ENCODE results near the gene JAGN1. TPM values are rescaled to one million over a fixed set of nuclear protein-coding genes. Genes with fewer than 3 reads are reported as not detected.

Gene JAGN1
- total RNA-seq, 1 donor from 2014 or later: 32.7 TPM

GRCh38 chr3:9879830-9880549 is 10.4 kb upstream of the JAGN1 start, which contains the start of gene CIDEC:
CIDEC (minus strand) TSS chr3:9880253; CDS start chr3:9878486, 1,767 bp downstream.
- Histone ChIP-seq H3K4me1 (no peaks in the 10 kb centered on the region), H3K27me3 (no peaks in the 10 kb centered on the region), H3K4me3 (no peak within 1 kb of the TSS), H3K4me2 (no peak within 1 kb of the TSS), H3K9me3 (ENCODE audit: low read depth) (no peaks in the 10 kb centered on the region), H4K20me1 (ENCODE audit: low read depth) (no peaks in the 10 kb centered on the region), H2AFZ (replicated peaks) (no peak within 1 kb of the TSS), H3K79me2 (ENCODE audit: low read depth) (no peaks in the 10 kb centered on the region), H3K9ac (no peak within 1 kb of the TSS), H3K36me3 (no peaks in the 10 kb centered on the region), H3F3A (ENCODE audit: low read depth) (no peaks in the 10 kb centered on the region), H3K27ac (no peak within 1 kb of the TSS)
- H3K36me3 Mint-ChIP-seq: no peaks in the 10 kb centered on the region
- H3K27me3 Mint-ChIP-seq (ENCODE audit: insufficient read depth, low read depth): peaks cover 4% of the 10 kb centered on the region
- no peak within 1 kb of the TSS for H3K4me3 Mint-ChIP-seq
- no peak for DNase-seq (ENCODE audit: low spot score)
- H3K9me3 Mint-ChIP-seq: peaks cover 2% of the 10 kb centered on the region
- no peaks in the 10 kb centered on the region for H3K4me1 Mint-ChIP-seq
- H3K27ac Mint-ChIP-seq: peak within 1 kb of the TSS; percentile 88
- TF ChIP-seq EZH2 (IDR thresholded peaks at IDR 0.05) (no peak), EZH2phosphoT487 (IDR thresholded peaks at IDR 0.05) (no peak), CTCF (IDR thresholded peaks at IDR 0.05) (no peak)

GRCh38 chr3:9881441-9881840 is 9.0 kb upstream of the JAGN1 start:
- Histone ChIP-seq H3K9me3 (ENCODE audit: low read depth) (no peaks in the 10 kb centered on the region), H3K4me3 (no peak overlapping the region), H2AFZ (replicated peaks) (no peak overlapping the region), H3K9ac (no peak overlapping the region), H3K27ac (no peak overlapping the region), H3K27me3 (no peaks in the 10 kb centered on the region), H3K79me2 (ENCODE audit: low read depth) (no peaks in the 10 kb centered on the region), H3K4me1 (no peaks in the 10 kb centered on the region), H3K4me2 (no peak overlapping the region), H4K20me1 (ENCODE audit: low read depth) (no peaks in the 10 kb centered on the region), H3F3A (ENCODE audit: low read depth) (no peaks in the 10 kb centered on the region), H3K36me3 (no peaks in the 10 kb centered on the region)
- H3K4me1 Mint-ChIP-seq: no peaks in the 10 kb centered on the region
- no peak overlapping the region for H3K4me3 Mint-ChIP-seq
- DNase-seq (ENCODE audit: low spot score): no peak
- no peak overlapping the region for H3K27ac Mint-ChIP-seq
- H3K36me3 Mint-ChIP-seq: no peaks in the 10 kb centered on the region
- peaks cover 2% of the 10 kb centered on the region for H3K9me3 Mint-ChIP-seq
- H3K27me3 Mint-ChIP-seq (ENCODE audit: insufficient read depth, low read depth): peaks cover 11% of the 10 kb centered on the region
- TF ChIP-seq EZH2 (IDR thresholded peaks at IDR 0.05): no peak
- no peak for TF ChIP-seq EZH2phosphoT487 (IDR thresholded peaks at IDR 0.05)
- TF ChIP-seq CTCF (IDR thresholded peaks at IDR 0.05): no peak

- Histone ChIP-seq H3K4me3 (no peak overlapping the region), H4K20me1 (ENCODE audit: low read depth) (no peaks in the 10 kb centered on the region), H3K9me3 (ENCODE audit: low read depth) (no peaks in the 10 kb centered on the region), H3K4me2 (no peak overlapping the region), H2AFZ (replicated peaks) (no peak overlapping the region), H3K79me2 (ENCODE audit: low read depth) (no peaks in the 10 kb centered on the region), H3K27me3 (no peaks in the 10 kb centered on the region), H3K36me3 (no peaks in the 10 kb centered on the region), H3K27ac (no peak overlapping the region), H3K4me1 (no peaks in the 10 kb centered on the region), H3F3A (ENCODE audit: low read depth) (no peaks in the 10 kb centered on the region), H3K9ac (no peak overlapping the region)
- Mint-ChIP-seq H3K4me1 (no peaks in the 10 kb centered on the region), H3K36me3 (no peaks in the 10 kb centered on the region), H3K9me3 (peaks cover 2% of the 10 kb centered on the region), H3K27me3 (ENCODE audit: insufficient read depth, low read depth) (peaks cover 7% of the 10 kb centered on the region), H3K4me3 (no peak overlapping the region), H3K27ac (no peak overlapping the region)
- TF ChIP-seq CTCF (IDR thresholded peaks at IDR 0.05) (no peak), EZH2phosphoT487 (IDR thresholded peaks at IDR 0.05) (no peak), EZH2 (IDR thresholded peaks at IDR 0.05) (no peak)
- DNase-seq (ENCODE audit: low spot score): no peak
These were observed 6.5 kb upstream of the JAGN1 start for GRCh38 chr3:9883706-9884554.
